HG03103 (cell line): Measurements from ENCODE around the gene MYOCOS.
"Not testable (repeated sequence)": the region's sequence is repeated elsewhere in the genome, so short reads cannot be mapped to it uniquely, and the experiment has no call there.

Source experiments
- ATAC-seq: cut with Tn5 transposase; IDR thresholded peaks from one replicate; pipeline ENCODE4 v1.9.1; 2021; ENCODE audit warnings: low read depth; ENCODE audit not compliant: unreplicated experiment

MYOCOS gene

GRCh38 chr1:171656206-171656605 lies 34.2 kb downstream of the MYOCOS start:
- not testable (repeated sequence) for ATAC-seq

GRCh38 chr1:171661076-171661650 lies 39.1 kb downstream of the MYOCOS start:
- ATAC-seq = no peak

- no peak for ATAC-seq
These were observed 41.2 kb downstream of the MYOCOS start for GRCh38 chr1:171663036-171663853.

GRCh38 chr1:171663854-171664575 lies 42.0 kb downstream of the MYOCOS start:
- ATAC-seq = no peak

- no peak for ATAC-seq
These were observed 42.9 kb downstream of the MYOCOS start for GRCh38 chr1:171664976-171665375.

GRCh38 chr1:171666114-171666769 lies 44.2 kb downstream of the MYOCOS start:
- ATAC-seq = no peak

- no peak for ATAC-seq
These were observed 46.3 kb downstream of the MYOCOS start for GRCh38 chr1:171668372-171668771.

GRCh38 chr1:171670739-171671138 lies 48.7 kb downstream of the MYOCOS start:
- ATAC-seq = no peak

GRCh38 chr1:171674431-171675405 lies 52.7 kb downstream of the MYOCOS start:
- no peak for ATAC-seq
